Immature natural killer cell (primary cell): Measurements from ENCODE around the gene COQ10B. TPM values are rescaled to one million over a fixed set of nuclear protein-coding genes. Genes with fewer than 3 reads are reported as not detected.
A peak's percentile ranks its signal among the peaks of the same experiment; 100 is the strongest.

Source experiments
- DNase-seq, 3 donors: peaks; one replicate each; pipeline ENCODE4 v3.0.0; 2022; ENCODE audit warnings: mixed read lengths in 1 of 3
- H3K27ac Mint-ChIP-seq, 6 donors: one replicate each; pipeline ENCODE4 v1.8.0; 2020; ENCODE audit warnings: mixed read lengths in 6 of 6, mild to moderate bottlenecking in 5 of 6, inconsistent platforms in 4 of 6, moderate library complexity in 3 of 6
- H3K27me3 Mint-ChIP-seq, 3 donors: one replicate each; pipeline ENCODE4 v1.8.0; 2020 to 2021; ENCODE audit warnings: low read depth in 3 of 3, mild to moderate bottlenecking in 3 of 3, mixed read lengths in 3 of 3, moderate library complexity in 3 of 3, inconsistent platforms in 1 of 3
- H3K36me3 Mint-ChIP-seq, 3 donors: one replicate each; pipeline ENCODE4 v1.8.0; 2020; ENCODE audit warnings: mixed read lengths in 3 of 3, inconsistent platforms in 2 of 3, mild to moderate bottlenecking in 2 of 3
- H3K4me1 Mint-ChIP-seq, 2 donors: one replicate each; pipeline ENCODE4 v1.8.0; 2020; ENCODE audit warnings: inconsistent platforms in 2 of 2, mild to moderate bottlenecking in 2 of 2, mixed read lengths in 2 of 2, moderate library complexity in 1 of 2
- H3K4me3 Mint-ChIP-seq, 5 donors: one replicate each; pipeline ENCODE4 v1.8.0; 2020; ENCODE audit warnings: mild to moderate bottlenecking in 5 of 5, mixed read lengths in 5 of 5, inconsistent platforms in 3 of 5, moderate library complexity in 3 of 5
- H3K9me3 Mint-ChIP-seq, 6 donors: one replicate each; pipeline ENCODE4 v1.8.0; 2020; ENCODE audit warnings: mild to moderate bottlenecking in 6 of 6, mixed read lengths in 6 of 6, inconsistent platforms in 4 of 6, moderate library complexity in 3 of 6
- polyA plus RNA-seq, 3 donors: library from polyadenylated mRNA; unstranded; fragments of 300-500 nt; fragmentation: Illumina TruSeq; gene quantifications; one replicate each; pipeline ENCODE4 v1.2.3, GENCODE V29; 2021

The COQ10B gene
- polyA plus RNA-seq, 3 donors from 2014 or later = 49.4 to 80.9 (median 56.6) TPM

DNA sequence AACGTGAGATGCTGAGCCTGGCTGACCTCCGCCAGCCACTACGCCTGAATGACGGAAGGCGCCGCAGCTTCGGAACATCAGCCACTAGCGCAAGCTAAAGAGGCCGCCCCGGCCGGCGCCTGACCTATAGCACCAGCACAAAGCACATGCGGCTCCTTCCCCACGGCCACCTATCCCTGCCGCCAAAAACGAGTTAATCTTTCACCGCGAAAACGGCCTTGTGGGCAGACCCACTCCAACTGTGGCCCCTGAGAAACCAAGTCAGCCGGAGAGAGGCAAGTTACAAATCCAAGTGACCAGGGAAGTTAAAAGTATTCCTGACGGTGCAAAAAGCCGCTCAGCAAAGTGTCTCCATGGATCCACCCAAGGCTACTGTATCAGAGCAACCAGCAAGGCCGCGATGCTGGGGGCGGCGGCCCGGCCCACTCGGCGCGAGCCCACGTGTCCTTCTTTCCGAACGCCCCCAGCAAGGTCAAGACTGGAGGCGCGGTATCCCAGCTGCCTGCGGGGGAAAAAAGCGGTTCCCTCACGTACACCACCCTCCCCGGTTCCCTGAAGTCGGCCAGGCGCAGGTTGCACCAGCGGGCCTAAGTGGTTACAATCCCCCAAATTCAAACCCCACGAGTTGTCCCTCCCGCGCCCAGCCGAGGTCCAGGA, 45.7 kb downstream of the COQ10B start:
- DNase-seq = peak; percentile 52 to 61 (median 54)
- Mint-ChIP-seq H3K36me3 (peaks cover 9 to 13% (median 9%) of the 10 kb centered on the region in 3 donors), H3K27ac (peak overlapping the region; percentile 79 to 98 (median 97)), H3K4me1 (peaks cover 45 to 67% of the 10 kb centered on the region in 2 donors), H3K9me3 (no peaks in the 10 kb centered on the region), H3K4me3 (peak overlapping the region; percentile 84 to 97 (median 94)), H3K27me3 (peaks cover 5 to 17% (median 13%) of the 10 kb centered on the region in 3 donors)

DNA sequence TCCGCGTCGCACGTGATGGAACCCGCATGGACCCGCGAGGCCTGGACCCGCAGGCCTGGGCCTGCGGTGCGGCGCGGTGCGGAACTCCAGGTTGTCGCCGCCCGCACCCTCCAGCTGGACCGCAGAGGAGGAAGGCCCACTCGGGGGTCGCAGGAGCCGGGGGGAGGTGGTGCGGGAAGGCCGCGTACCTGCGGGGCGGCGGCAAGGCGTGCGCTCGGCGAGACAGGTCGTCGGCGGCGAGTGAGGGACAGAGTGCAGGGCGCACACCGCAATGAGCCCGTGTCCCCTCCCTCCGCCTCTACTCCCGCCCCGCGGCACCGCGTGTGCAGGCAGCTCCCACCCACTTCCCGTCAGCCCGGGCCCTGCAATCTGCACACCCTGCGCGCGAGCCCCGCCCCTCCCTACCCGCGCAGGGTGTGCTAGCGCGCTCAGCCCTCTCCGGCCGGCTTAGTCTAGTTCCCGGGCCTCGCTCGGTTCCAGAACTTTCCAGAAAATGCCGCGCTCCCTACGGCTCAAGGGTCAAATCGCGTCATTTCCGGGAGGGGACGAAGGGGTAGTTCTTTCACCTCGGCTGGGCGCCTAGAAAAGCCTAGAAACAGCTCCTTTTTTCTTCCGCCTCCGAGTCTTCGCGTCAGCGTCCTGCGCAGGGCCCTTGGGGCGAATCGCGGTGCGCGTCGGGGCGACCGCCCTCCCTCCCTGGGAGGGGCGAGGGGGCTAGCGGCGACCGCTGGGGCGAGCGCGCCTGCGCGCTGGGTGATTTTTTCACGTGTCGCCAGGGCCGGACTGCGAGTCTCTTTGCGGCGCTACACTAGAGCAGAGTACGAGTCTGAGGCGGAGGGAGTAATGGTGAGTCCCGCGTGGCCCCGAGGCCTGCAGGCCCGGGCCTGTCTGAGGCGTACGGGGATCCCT, 46.5 kb downstream of the COQ10B start, which contains the start of the genes HSPD1 and HSPE1:
Gene HSPD1, minus strand, starts transcription at position 247 of the 909 bp plus-strand sequence. CDS start 992 bp downstream, outside the sequence.
Gene HSPE1, plus strand, starts transcription at position 786 of the 909 bp plus-strand sequence. Its CDS starts 58 bp downstream, at position 844.
- H3K4me1 Mint-ChIP-seq = peaks cover 45 to 64% of the 10 kb centered on the region in 2 donors
- H3K27ac Mint-ChIP-seq = peak within 1 kb of the TSS; percentile 79 to 98 (median 98)
- peaks cover 5 to 17% (median 13%) of the 10 kb centered on the region in 3 donors for H3K27me3 Mint-ChIP-seq
- peaks cover 5 to 13% (median 7%) of the 10 kb centered on the region in 3 donors for H3K36me3 Mint-ChIP-seq
- peak; percentile 97 to 98 (median 97) for DNase-seq
- peak within 1 kb of the TSS; percentile 84 to 97 (median 94) for H3K4me3 Mint-ChIP-seq
- no peaks in the 10 kb centered on the region for H3K9me3 Mint-ChIP-seq

DNA sequence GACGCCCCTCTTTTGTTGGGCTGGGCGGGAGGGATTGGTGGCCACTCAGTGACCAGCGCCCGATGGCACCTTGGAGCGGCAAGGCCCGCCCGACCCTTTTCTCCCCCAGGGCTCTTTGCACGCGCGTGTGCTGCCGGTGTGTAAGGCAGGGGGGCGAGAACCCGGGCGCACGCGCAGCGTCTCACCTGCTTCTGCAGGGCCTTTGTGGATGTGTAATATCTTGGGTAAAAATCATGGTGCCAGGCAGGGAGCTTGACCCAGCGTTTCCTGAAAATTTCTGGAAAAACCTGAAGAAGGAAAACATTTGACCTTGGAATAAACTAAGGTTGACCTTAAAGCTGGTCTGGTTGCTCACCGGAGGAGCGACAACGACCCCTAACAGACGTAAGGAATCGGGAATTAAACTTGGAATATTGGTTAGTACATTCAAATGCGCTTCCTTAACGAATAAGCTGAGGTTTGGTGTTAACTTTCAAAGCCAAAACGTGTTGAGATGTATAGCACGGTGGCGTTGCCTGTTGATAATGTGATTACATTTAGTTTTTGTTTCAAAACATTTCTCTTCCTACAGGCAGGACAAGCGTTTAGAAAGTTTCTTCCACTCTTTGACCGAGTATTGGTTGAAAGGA, 47.3 kb downstream of the COQ10B start:
- H3K27me3 Mint-ChIP-seq = peaks cover 5 to 17% (median 13%) of the 10 kb centered on the region in 3 donors
- H3K9me3 Mint-ChIP-seq = no peaks in the 10 kb centered on the region
- H3K27ac Mint-ChIP-seq = peak overlapping the region; percentile 79 to 98 (median 97)
- H3K36me3 Mint-ChIP-seq = peaks cover 4 to 11% (median 6%) of the 10 kb centered on the region in 3 donors
- peaks cover 45 to 62% of the 10 kb centered on the region in 2 donors for H3K4me1 Mint-ChIP-seq
- peak overlapping the region; percentile 84 to 97 (median 94) for H3K4me3 Mint-ChIP-seq
- DNase-seq = peak; percentile 9 to 26 (median 15)

DNA sequence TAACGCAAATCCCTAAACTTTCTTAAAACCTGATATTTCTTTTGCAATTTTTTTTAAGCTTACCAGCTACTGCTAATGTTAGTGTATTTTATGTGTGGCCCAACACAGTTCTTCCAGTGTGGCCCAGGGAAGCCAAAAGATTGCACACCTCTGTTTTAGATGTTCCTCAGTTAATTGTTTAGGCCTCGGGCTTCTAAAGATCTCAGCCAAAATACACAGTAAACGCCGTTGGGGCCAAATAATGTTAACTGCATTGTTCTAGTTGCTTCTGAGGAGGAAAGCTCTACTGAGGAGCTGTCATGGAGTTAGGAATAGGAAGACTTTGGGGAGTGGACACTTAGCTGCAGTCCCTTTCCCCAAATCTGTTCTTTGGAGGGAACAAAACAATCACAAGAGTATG, 48.8 kb downstream of the COQ10B start:
- Mint-ChIP-seq H3K4me1 (peaks cover 42 to 46% of the 10 kb centered on the region in 2 donors), H3K36me3 (peaks cover 0 to 4% (median 2%) of the 10 kb centered on the region in 3 donors), H3K27ac (peak overlapping the region; percentile 12 to 79 (median 46))

DNA sequence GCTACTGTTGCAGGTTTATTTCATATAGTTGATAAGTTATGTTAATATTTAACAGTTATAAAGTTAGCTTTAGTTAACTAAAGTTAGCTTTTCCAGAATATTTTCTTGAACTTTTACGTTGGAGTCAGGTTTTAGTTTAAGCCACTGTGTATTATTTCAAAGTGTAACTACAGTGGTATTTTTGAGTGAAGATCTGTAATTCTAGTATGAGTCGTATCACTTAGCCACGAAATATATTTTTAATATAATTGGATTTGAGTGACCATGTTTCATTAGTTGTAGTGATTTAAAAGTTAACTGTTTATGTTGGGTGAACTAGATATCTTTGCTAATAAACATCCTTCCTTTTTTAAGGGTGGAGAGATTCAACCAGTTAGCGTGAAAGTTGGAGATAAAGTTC, 49.3 kb downstream of the COQ10B start:
- H3K27ac Mint-ChIP-seq = peak overlapping the region in 5 of 6 donors; percentile 17 to 79 (median 61)
- no peak for DNase-seq
- H3K9me3 Mint-ChIP-seq = no peaks in the 10 kb centered on the region
- H3K4me1 Mint-ChIP-seq = peaks cover 40 to 41% of the 10 kb centered on the region in 2 donors
- peaks cover 5 to 17% (median 13%) of the 10 kb centered on the region in 3 donors for H3K27me3 Mint-ChIP-seq
- H3K4me3 Mint-ChIP-seq = peak overlapping the region in 3 of 5 donors; percentile 11 to 97 (median 60)
- H3K36me3 Mint-ChIP-seq = peaks cover 0 to 4% (median 2%) of the 10 kb centered on the region in 3 donors

More for the DNA sequence above, 48.8 kb downstream of the COQ10B start:
- peaks cover 5 to 17% (median 13%) of the 10 kb centered on the region in 3 donors for H3K27me3 Mint-ChIP-seq
- peak overlapping the region; percentile 11 to 97 (median 43) for H3K4me3 Mint-ChIP-seq
- no peaks in the 10 kb centered on the region for H3K9me3 Mint-ChIP-seq
- no peak for DNase-seq

DNA sequence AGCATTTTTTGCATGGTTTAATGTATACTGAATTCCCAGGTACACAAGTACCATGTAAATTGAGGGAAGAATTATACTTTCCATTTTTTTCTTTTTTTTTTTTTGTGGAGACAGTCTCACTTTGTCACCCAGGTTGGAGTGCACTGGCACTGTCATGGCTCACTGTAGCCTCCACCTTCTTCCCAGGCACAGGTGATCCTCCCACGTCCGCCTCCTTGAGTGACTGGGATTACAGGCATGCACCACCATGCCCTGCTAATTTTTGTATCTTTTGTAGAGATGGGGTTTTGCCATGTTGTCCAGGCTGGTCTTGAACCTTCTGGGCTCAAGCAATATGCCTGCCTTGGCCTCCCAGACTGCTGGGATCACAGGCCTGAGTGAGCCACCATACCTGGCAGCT, 50.6 kb downstream of the COQ10B start:
- peaks cover 4 to 12% (median 10%) of the 10 kb centered on the region in 3 donors for H3K27me3 Mint-ChIP-seq
- peaks cover 27 to 28% of the 10 kb centered on the region in 2 donors for H3K4me1 Mint-ChIP-seq
- H3K36me3 Mint-ChIP-seq = peaks cover 0 to 4% (median 2%) of the 10 kb centered on the region in 3 donors
- H3K27ac Mint-ChIP-seq = peak overlapping the region in 3 of 6 donors; percentile 12 to 75 (median 37)
- H3K4me3 Mint-ChIP-seq = no peak overlapping the region
- no peaks in the 10 kb centered on the region for H3K9me3 Mint-ChIP-seq
- no peak for DNase-seq

DNA sequence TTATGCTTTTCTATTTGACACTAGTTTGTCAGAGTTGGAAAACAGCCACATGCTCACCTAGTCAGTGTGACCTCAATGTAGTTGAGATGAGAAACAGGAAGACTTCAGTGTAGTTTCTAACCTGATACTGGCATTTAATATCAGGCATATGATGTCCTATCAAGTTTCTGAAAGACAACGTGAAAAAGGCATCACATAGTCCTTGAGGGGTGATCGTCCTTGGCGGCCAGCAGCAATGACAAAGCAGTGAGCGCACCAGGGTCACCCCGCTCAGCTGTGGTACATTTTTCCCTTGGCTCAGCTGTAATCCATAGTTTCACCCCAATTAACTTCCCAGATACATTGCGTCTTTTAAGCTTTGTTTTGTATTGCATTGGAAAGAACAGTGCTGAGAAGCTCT, 51.2 kb downstream of the COQ10B start:
- Mint-ChIP-seq H3K27ac (peak overlapping the region in 3 of 6 donors; percentile 34 to 75 (median 37)), H3K4me3 (no peak overlapping the region), H3K4me1 (peaks cover 24 to 26% of the 10 kb centered on the region in 2 donors), H3K36me3 (peaks cover 0 to 4% (median 2%) of the 10 kb centered on the region in 3 donors), H3K27me3 (peaks cover 4 to 9% (median 7%) of the 10 kb centered on the region in 3 donors), H3K9me3 (no peaks in the 10 kb centered on the region)
- no peak for DNase-seq

DNA sequence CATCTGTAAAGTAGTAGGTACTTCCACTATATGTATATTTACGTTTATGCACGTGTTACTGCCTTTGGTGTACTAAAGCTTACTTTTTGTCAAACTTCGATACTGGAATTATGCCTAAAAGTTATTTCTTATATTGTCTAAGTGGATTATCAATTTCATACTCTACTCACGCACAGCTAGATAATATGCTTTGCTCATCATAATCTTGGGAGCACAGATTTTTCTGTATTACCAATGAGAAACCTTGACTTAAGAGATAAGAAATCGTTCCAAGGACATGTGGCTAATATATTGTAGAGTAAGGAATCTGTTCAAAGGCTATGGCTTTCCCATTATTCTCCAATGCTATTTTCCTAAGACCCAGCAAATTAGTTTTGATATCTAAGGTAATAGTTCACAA, 53.3 kb downstream of the COQ10B start:
- H3K27me3 Mint-ChIP-seq = no peaks in the 10 kb centered on the region
- no peak overlapping the region for H3K4me3 Mint-ChIP-seq
- H3K27ac Mint-ChIP-seq = peak overlapping the region in 1 of 6 donors; percentile 10
- H3K36me3 Mint-ChIP-seq = peaks cover 0 to 4% (median 2%) of the 10 kb centered on the region in 3 donors
- no peaks in the 10 kb centered on the region for H3K9me3 Mint-ChIP-seq
- DNase-seq = no peak
- H3K4me1 Mint-ChIP-seq = peaks cover 10 to 12% of the 10 kb centered on the region in 2 donors

DNA sequence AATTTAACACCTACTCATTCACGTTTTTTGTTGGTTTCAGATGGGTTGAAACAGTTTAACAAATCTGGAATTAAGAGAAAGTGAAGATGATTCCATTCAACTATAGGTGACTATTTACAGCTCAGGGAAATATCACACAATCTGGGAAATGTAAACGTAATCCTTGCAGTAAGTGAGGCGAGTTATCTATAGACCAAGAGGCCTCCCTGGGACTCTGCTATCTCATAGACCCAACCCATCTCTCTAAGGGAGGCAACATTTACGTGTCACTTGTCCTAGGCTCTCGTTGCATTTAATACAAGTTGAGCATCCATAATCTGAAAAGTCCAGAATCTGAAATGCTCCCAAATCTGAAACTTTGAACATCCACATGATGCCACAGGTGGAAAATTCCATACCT, 60.6 kb downstream of the COQ10B start:
- DNase-seq = no peak
- Mint-ChIP-seq H3K36me3 (no peaks in the 10 kb centered on the region), H3K9me3 (no peaks in the 10 kb centered on the region), H3K4me3 (no peak overlapping the region), H3K27ac (peak overlapping the region; percentile 24 to 99 (median 97)), H3K4me1 (peaks cover 33 to 37% of the 10 kb centered on the region in 2 donors), H3K27me3 (peaks cover 7 to 19% (median 16%) of the 10 kb centered on the region in 3 donors)

DNA sequence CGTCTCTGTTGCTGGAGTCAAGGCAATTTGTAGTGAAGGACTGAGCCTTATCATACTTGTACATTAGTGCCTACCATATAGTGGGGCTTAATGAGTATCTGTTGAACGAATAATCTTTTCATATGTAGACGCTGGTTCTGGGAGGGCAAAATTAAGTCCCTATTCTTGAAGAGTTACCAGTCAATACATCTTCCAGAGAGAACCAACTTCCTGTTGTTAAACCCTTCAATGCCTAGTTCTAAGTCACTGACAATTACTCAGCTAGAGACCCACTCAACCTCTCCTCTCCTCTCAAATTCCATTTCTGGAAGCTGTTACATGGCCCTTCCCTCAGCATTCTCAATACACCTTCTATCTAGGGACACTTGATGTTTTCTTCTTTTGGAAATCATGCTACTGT, 61.4 kb downstream of the COQ10B start:
- peaks cover 7 to 19% (median 16%) of the 10 kb centered on the region in 3 donors for H3K27me3 Mint-ChIP-seq
- DNase-seq = no peak
- H3K4me3 Mint-ChIP-seq = peak overlapping the region; percentile 92 to 100 (median 98)
- H3K36me3 Mint-ChIP-seq = no peaks in the 10 kb centered on the region
- no peaks in the 10 kb centered on the region for H3K9me3 Mint-ChIP-seq
- H3K27ac Mint-ChIP-seq = peak overlapping the region; percentile 95 to 99 (median 97)
- peaks cover 42 to 44% of the 10 kb centered on the region in 2 donors for H3K4me1 Mint-ChIP-seq

DNA sequence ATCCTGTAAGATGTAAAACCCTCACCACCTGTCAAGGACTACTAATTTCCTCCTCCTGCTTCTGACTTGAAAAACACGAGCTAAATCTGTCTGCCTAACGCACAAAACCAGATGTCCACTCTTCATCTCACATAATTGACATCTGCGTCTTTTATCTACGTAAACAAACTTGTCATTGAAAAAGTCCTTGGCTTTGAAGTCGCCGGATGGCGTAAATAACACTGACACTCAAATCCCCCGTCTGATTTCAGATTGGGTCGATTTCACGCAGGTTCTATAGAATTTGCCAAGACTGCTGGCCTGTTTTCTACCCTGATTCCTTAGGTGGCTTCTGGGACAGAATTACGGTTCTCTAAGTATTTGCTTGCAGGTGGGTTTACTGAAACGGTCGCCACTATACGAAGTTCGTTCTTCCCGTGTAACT, 62.0 kb downstream of the COQ10B start:
- H3K4me1 Mint-ChIP-seq = peaks cover 46% of the 10 kb centered on the region in 2 donors
- H3K27ac Mint-ChIP-seq = peak overlapping the region; percentile 95 to 99 (median 97)
- peaks cover 7 to 19% (median 16%) of the 10 kb centered on the region in 3 donors for H3K27me3 Mint-ChIP-seq
- H3K4me3 Mint-ChIP-seq = peak overlapping the region; percentile 92 to 100 (median 98)
- peak in 2 of 3 donors; percentile 75 for DNase-seq
- peaks cover 0 to under 1% (median 0%) of the 10 kb centered on the region in 3 donors for H3K36me3 Mint-ChIP-seq
- H3K9me3 Mint-ChIP-seq = no peaks in the 10 kb centered on the region

DNA sequence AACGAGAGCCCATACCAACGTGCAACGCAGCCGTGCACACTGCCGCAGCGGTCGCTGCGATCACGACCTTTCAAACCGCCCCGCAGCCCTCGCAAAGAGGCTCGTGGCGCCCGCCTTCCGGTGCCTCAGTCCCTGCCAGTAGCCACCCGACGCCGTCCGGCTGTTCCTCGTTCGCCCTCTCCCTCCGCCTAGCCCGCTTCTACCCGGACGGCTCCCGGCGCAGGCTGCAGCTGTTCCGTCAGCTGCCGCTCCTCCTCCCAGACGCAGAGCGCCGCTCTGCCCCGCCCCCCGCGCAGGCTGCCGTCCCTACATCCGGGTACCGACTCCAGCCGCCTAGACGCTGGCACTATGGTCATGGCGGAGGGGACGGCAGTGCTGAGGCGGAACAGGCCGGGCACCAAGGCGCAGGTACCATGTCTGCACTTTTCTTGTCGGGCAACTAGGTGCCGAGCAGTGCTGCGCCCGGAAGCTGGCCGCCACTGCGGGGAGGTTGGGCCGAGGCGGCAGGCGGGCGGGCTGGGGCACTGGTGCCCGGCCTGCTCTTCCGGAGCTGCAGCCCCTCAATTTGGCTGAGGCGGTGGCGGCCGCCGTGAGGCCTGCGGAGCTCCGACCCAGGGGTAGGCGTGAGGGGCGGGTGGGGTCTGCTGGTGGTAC, 62.5 kb downstream of the COQ10B start, which contains the start of gene MOB4:
Gene MOB4, plus strand, starts transcription at position 328 of the 654 bp plus-strand sequence. Its CDS starts 21 bp downstream, at position 349.
- H3K4me1 Mint-ChIP-seq = peaks cover 49 to 52% of the 10 kb centered on the region in 2 donors
- peaks cover 1 to 6% (median 5%) of the 10 kb centered on the region in 3 donors for H3K36me3 Mint-ChIP-seq
- H3K27ac Mint-ChIP-seq = peak within 1 kb of the TSS; percentile 95 to 100 (median 97)
- peaks cover 0 to 1% (median under 1%) of the 10 kb centered on the region in 6 donors for H3K9me3 Mint-ChIP-seq
- peak within 1 kb of the TSS; percentile 92 to 100 (median 98) for H3K4me3 Mint-ChIP-seq
- peaks cover 7 to 19% (median 16%) of the 10 kb centered on the region in 3 donors for H3K27me3 Mint-ChIP-seq
- peak; percentile 96 to 97 (median 97) for DNase-seq
